Chondrocyte (in vitro differentiated cells): ENCODE measurements around the gene TBC1D22B. TPM values are rescaled to one million over a fixed set of nuclear protein-coding genes. Genes with fewer than 3 reads are reported as not detected.
A peak's percentile ranks its signal among the peaks of the same experiment; 100 is the strongest.

Experiments
- DNase-seq: peaks from one replicate; pipeline ENCODE4 v3.0.0; 2021; ENCODE audit warnings: mixed read lengths, low spot score
- H3K27ac Mint-ChIP-seq: one replicate; pipeline ENCODE4 v1.8.0; 2021; ENCODE audit warnings: mild to moderate bottlenecking, moderate library complexity, mixed read lengths; ENCODE audit not compliant: unreplicated experiment
- H3K27me3 Mint-ChIP-seq: 2 replicates; pipeline ENCODE4 v1.8.0; 2021; ENCODE audit warnings: low read depth, mixed read lengths
- H3K36me3 Mint-ChIP-seq: 2 replicates; pipeline ENCODE4 v1.8.0; 2021; ENCODE audit warnings: low read depth, mixed read lengths
- H3K4me1 Mint-ChIP-seq: 2 replicates; pipeline ENCODE4 v1.8.0; 2021; ENCODE audit warnings: low read depth, mild to moderate bottlenecking, mixed read lengths
- H3K4me3 Mint-ChIP-seq: one replicate; pipeline ENCODE4 v1.8.0; 2021; ENCODE audit warnings: mild to moderate bottlenecking, moderate library complexity, mixed read lengths; ENCODE audit not compliant: unreplicated experiment
- H3K9me3 Mint-ChIP-seq: 2 replicates; pipeline ENCODE4 v1.8.0; 2021; ENCODE audit warnings: low read depth, mixed read lengths
- total RNA-seq: library from RNA; stranded (reverse); gene quantifications from 3 replicates; pipeline ENCODE4 v1.2.1, GENCODE V29; 2021
- TF ChIP-seq, protein P1 (sequence below): fragments of 200-600 bp; sonication (generic); IDR thresholded peaks from 2 replicates; pipeline ENCODE4 v1.5.0; 2021; ENCODE audit warnings: antibody characterized with exemption, mild to moderate bottlenecking, moderate library complexity

The TBC1D22B gene
- total RNA-seq, 1 donor from 2014 or later = 11.5 TPM

GRCh38 chr6:37308069-37308815, 50.7 kb downstream of the TBC1D22B start:
- Mint-ChIP-seq H3K36me3 (peaks cover 8% of the 10 kb centered on the region), H3K4me1 (peaks cover 25% of the 10 kb centered on the region)

GRCh38 chr6:37309046-37309445, 51.5 kb downstream of the TBC1D22B start:
- no peak overlapping the region for H3K27ac Mint-ChIP-seq
- H3K9me3 Mint-ChIP-seq = no peaks in the 10 kb centered on the region
- no peaks in the 10 kb centered on the region for H3K27me3 Mint-ChIP-seq
- peaks cover 8% of the 10 kb centered on the region for H3K36me3 Mint-ChIP-seq
- TF ChIP-seq, protein P1, sequence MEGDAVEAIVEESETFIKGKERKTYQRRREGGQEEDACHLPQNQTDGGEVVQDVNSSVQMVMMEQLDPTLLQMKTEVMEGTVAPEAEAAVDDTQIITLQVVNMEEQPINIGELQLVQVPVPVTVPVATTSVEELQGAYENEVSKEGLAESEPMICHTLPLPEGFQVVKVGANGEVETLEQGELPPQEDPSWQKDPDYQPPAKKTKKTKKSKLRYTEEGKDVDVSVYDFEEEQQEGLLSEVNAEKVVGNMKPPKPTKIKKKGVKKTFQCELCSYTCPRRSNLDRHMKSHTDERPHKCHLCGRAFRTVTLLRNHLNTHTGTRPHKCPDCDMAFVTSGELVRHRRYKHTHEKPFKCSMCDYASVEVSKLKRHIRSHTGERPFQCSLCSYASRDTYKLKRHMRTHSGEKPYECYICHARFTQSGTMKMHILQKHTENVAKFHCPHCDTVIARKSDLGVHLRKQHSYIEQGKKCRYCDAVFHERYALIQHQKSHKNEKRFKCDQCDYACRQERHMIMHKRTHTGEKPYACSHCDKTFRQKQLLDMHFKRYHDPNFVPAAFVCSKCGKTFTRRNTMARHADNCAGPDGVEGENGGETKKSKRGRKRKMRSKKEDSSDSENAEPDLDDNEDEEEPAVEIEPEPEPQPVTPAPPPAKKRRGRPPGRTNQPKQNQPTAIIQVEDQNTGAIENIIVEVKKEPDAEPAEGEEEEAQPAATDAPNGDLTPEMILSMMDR = no peak
- H3K4me1 Mint-ChIP-seq = peaks cover 23% of the 10 kb centered on the region
- no peak overlapping the region for H3K4me3 Mint-ChIP-seq
- no peak for DNase-seq

More at GRCh38 chr6:37308069-37308815, 50.7 kb downstream of the TBC1D22B start:
- no peaks in the 10 kb centered on the region for H3K27me3 Mint-ChIP-seq
- no peaks in the 10 kb centered on the region for H3K9me3 Mint-ChIP-seq
- TF ChIP-seq, protein P1 = no peak
- H3K27ac Mint-ChIP-seq = peak overlapping the region; percentile 68
- DNase-seq = no peak
- no peak overlapping the region for H3K4me3 Mint-ChIP-seq

DNA sequence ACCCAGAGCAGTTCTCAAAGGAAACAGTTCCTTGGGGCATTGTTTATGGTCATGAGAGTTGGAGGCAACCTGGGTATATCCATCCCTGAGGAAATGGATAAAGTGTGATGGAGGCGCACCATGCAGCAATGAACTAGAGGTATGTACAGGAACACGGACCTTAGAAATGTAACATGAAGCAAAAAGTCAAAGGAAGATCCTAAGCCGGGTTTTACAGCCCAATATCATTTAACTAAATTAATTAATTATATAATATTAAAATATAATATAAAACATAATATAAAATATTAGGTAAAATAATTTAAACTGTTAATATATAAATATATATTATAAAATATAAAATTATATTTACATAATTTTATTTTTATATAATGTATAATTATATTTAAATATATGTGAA, 52.1 kb downstream of the TBC1D22B start:
- H3K9me3 Mint-ChIP-seq = no peaks in the 10 kb centered on the region
- no peak overlapping the region for H3K27ac Mint-ChIP-seq
- H3K4me1 Mint-ChIP-seq = peaks cover 24% of the 10 kb centered on the region
- peaks cover 11% of the 10 kb centered on the region for H3K36me3 Mint-ChIP-seq
- no peak overlapping the region for H3K4me3 Mint-ChIP-seq
- DNase-seq = no peak
- no peaks in the 10 kb centered on the region for H3K27me3 Mint-ChIP-seq
- TF ChIP-seq, protein P1 = no peak

DNA sequence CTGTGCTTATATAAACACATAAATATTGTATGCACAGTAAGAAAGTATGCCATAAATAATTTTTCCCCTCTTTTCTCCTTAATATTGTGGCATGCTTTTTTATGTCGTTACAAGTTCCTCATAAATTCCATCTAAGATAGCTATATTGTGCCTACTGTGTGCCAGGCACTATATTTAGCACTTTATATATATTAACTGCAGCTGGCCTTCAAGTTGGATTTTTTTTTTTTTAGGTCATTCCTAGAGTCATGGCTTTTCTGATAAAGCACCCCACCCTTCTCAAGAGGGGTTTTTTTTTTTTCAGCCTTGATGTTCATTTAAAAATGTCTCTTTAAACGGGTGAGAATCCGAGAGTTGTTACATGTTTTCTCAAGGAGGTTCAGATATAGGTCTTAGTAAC, 53.4 kb downstream of the TBC1D22B start:
- peaks cover 26% of the 10 kb centered on the region for H3K4me1 Mint-ChIP-seq
- no peak for DNase-seq
- H3K4me3 Mint-ChIP-seq = no peak overlapping the region
- TF ChIP-seq, protein P1 = no peak
- no peaks in the 10 kb centered on the region for H3K27me3 Mint-ChIP-seq
- H3K27ac Mint-ChIP-seq = no peak overlapping the region
- no peaks in the 10 kb centered on the region for H3K9me3 Mint-ChIP-seq
- peaks cover 16% of the 10 kb centered on the region for H3K36me3 Mint-ChIP-seq

DNA sequence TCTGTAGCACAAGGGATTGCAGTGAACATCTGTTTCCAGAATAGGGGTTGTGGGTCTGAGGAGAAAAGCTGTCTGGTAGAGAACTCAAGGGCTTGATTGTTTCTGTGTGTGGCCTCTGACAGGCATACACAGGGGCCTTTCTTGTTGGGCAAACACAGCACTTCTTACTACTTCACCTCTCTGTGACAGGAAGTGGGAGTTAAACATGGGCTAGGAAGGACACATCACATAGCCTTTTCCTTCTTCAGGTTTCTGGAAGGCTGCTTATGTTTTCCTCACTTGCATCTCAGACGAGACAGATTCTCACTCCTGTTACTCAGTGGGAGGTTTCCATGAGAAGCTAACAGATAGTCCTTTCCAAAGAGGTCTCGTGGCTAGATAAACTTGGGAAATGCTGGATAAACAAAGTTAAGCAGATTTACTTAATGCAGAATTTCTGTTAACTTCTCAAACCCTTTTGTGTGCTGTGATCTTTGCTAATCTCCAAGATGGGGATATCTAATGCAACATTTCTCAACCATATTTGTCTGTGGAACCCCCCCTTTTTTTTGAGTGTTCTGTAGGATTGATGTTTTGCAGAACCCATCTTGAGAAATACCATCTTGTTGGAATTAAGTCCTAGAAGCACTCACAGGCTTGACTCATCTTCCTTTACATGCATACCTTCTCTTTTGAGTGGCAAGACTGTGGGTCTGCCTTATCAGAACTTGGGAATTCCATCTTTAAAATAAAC, 54.3 kb downstream of the TBC1D22B start:
- H3K4me1 Mint-ChIP-seq = peaks cover 26% of the 10 kb centered on the region
- H3K27me3 Mint-ChIP-seq = no peaks in the 10 kb centered on the region
- H3K9me3 Mint-ChIP-seq = no peaks in the 10 kb centered on the region
- H3K27ac Mint-ChIP-seq = peak overlapping the region; percentile 22
- no peak overlapping the region for H3K4me3 Mint-ChIP-seq
- DNase-seq = no peak
- TF ChIP-seq, protein P1 = no peak
- peaks cover 16% of the 10 kb centered on the region for H3K36me3 Mint-ChIP-seq
